SK-N-SH (cell line): Measurements from ENCODE around the gene KRTAP27-1.

Experiments
- TF ChIP-seq, protein P1 (sequence below): fragments of 200-600 bp; sonication (generic); IDR thresholded peaks from 2 replicates; pipeline ENCODE4 v1.6.1; 2017; ENCODE audit warnings: antibody characterized with exemption, mild to moderate bottlenecking, moderate library complexity
- TF ChIP-seq, protein P2 (sequence below): IDR thresholded peaks from 2 replicates; pipeline ENCODE4; 2012

DNA sequence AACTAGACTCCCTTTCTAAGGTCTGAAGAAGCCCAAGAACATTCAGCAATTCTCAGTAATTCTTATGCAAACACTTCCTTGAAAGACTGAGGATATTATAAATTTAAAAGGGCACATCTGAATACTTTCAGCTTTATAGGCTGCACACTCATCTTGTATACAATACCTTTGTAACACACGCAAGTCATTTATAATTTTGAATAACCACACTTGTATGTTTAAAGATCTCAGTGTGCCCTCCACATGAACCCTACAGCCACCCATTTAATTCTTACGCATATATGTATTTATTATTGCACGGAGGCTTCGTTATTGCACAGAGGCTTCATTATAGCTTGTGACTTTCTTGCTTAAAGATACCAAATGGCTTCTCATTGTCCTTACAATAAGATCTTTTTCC lies 1.2 kb upstream of the KRTAP27-1 start:
- TF ChIP-seq, protein P1, sequence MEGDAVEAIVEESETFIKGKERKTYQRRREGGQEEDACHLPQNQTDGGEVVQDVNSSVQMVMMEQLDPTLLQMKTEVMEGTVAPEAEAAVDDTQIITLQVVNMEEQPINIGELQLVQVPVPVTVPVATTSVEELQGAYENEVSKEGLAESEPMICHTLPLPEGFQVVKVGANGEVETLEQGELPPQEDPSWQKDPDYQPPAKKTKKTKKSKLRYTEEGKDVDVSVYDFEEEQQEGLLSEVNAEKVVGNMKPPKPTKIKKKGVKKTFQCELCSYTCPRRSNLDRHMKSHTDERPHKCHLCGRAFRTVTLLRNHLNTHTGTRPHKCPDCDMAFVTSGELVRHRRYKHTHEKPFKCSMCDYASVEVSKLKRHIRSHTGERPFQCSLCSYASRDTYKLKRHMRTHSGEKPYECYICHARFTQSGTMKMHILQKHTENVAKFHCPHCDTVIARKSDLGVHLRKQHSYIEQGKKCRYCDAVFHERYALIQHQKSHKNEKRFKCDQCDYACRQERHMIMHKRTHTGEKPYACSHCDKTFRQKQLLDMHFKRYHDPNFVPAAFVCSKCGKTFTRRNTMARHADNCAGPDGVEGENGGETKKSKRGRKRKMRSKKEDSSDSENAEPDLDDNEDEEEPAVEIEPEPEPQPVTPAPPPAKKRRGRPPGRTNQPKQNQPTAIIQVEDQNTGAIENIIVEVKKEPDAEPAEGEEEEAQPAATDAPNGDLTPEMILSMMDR = no peak
- TF ChIP-seq, protein P2, sequence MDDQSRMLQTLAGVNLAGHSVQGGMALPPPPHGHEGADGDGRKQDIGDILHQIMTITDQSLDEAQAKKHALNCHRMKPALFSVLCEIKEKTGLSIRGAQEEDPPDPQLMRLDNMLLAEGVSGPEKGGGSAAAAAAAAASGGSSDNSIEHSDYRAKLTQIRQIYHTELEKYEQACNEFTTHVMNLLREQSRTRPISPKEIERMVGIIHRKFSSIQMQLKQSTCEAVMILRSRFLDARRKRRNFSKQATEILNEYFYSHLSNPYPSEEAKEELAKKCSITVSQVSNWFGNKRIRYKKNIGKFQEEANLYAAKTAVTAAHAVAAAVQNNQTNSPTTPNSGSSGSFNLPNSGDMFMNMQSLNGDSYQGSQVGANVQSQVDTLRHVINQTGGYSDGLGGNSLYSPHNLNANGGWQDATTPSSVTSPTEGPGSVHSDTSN = no peak
